RWPE2 (cell line): ENCODE results near the gene PADI3.
"Not testable (repeated sequence)": the region's sequence is repeated elsewhere in the genome, so short reads cannot be mapped to it uniquely, and the experiment has no call there.

Experiments
- ATAC-seq: fragments of 200-7000 bp; cut with Tn5 transposase; 3 replicates; pipeline ENCODE4 v1.9.1; 2021; ENCODE audit warnings: low read depth
- DNase-seq: peaks from one replicate; pipeline ENCODE4 v3.0.0-alpha.2; 2020; ENCODE audit warnings: low spot score
- H3K27ac ChIP-seq: fragments of 450-650 bp; 2 replicates; pipeline ENCODE4 v1.5.1; 2017; ENCODE audit warnings: mild to moderate bottlenecking; ENCODE audit not compliant: poor library complexity, severe bottlenecking
- H3K27me3 ChIP-seq: fragments of 250-450 bp; sonication (Bioruptor Pico); 2 replicates; pipeline ENCODE4 v1.5.1; 2021; ENCODE audit warnings: mild to moderate bottlenecking, moderate library complexity; ENCODE audit not compliant: insufficient read depth, poor library complexity, severe bottlenecking
- H3K36me3 ChIP-seq: fragments of 250-450 bp; sonication (Bioruptor Pico); 2 replicates; pipeline ENCODE4 v1.5.1; 2020; ENCODE audit warnings: low read depth, mild to moderate bottlenecking, moderate library complexity
- H3K4me1 ChIP-seq: fragments of 250-450 bp; sonication (Bioruptor Pico); 2 replicates; pipeline ENCODE4 v1.5.1; 2021; ENCODE audit warnings: mild to moderate bottlenecking, moderate library complexity; ENCODE audit not compliant: insufficient read depth, poor library complexity, severe bottlenecking
- H3K4me3 ChIP-seq: fragments of 250-450 bp; sonication (Bioruptor Pico); 2 replicates; pipeline ENCODE4 v1.5.1; 2021; ENCODE audit warnings: mild to moderate bottlenecking, moderate library complexity; ENCODE audit not compliant: severe bottlenecking
- H3K9me3 ChIP-seq: fragments of 250-450 bp; sonication (Bioruptor Pico); 2 replicates; pipeline ENCODE4 v1.5.1; 2021; ENCODE audit warnings: mild to moderate bottlenecking, moderate library complexity; ENCODE audit not compliant: severe bottlenecking
- CTCF ChIP-seq: fragments of 450-650 bp; IDR thresholded peaks from one replicate; pipeline ENCODE4 v1.5.1; 2017; ENCODE audit warnings: mild to moderate bottlenecking, moderate library complexity; ENCODE audit not compliant: poor library complexity, severe bottlenecking

The PADI3 gene

DNA sequence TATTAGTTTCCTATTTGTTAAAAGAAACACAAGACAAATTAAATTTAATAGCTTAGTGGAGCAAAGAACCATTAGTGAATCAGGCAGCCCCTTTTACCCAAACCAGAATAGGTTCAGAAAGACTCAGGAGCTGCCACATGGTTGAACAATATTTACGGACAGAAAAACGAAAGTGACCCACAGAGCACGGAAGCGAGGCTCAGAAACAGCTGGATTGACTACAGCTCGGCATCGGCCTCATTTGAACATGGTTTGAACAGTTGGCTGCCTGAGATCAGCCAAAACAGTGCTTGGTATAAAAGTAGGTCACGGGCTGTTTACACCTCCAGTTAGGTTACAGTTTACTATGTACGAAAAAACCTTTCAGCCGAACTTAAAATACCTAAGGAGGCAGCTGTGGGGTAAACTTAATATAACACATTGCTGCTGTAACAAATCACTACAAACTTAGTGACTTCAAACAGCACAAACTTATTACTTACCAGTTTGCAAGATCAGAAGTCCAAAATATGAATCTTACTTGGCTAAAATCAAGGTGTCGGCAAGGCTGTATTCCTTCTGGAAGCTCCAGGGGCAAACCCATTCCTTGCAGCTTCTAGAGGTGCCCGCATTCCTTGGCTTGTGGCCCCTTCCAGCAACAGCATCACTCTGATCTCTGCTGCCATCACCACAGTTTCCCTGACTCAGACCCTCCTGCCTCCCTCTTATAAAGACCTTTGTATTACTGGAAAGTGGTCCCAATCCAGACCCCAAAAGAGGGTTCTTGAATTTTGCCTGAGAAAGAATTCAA is 70.9 kb downstream of the PADI3 start:
- no peak for ATAC-seq
- Histone ChIP-seq H3K27ac (no peak overlapping the region), H3K9me3 (no peaks in the 10 kb centered on the region), H3K4me1 (no peaks in the 10 kb centered on the region), H3K4me3 (no peak overlapping the region), H3K36me3 (no peaks in the 10 kb centered on the region), H3K27me3 (no peaks in the 10 kb centered on the region)
- no peak for TF ChIP-seq CTCF
- no peak for DNase-seq

DNA sequence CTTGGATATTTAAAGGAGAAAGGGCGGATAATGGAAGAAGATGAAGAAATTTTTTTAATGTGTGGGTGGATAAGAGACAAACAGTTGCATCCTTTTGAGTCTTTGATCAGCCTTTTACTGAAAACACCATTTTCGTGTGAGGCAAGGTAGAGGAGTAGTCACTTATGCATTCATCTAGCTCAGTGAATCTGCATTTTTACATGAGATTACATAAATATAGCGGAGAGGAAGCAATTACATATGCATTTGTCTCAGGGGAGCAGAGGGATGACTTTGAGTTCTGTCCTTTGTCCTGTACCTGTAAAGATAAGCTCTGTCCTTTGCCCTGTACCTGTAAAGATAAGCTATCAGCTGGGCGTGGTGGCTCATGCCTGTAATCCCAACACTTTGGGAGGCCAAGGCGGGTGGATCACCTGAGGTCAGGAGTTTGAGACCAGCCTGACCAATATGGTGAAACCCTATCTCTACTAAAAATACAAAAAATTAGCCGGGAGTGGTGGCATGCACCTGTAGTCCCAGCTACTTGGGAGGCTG is 73.0 kb downstream of the PADI3 start:
- not testable (repeated sequence) for H3K4me1 ChIP-seq, H3K27ac ChIP-seq, H3K9me3 ChIP-seq, DNase-seq, H3K36me3 ChIP-seq, H3K4me3 ChIP-seq, H3K27me3 ChIP-seq, ATAC-seq

DNA sequence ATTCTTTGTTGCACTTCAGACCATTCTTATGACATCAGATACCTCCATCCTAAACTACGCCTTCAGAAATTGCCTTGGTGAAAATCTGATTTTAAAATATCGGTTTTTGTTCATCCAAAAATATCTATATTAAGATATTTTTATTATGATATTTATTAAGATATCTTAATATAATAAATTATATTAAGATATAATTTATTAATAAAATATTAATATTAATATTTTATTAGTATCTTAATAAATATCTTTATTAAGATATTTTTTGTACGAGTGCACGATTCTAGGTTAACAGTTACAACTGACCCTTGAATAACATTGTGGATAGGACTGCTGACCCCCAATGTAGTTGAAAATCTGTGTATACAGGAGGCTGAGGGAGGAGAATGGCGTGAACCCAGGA is 80.0 kb downstream of the PADI3 start:
- DNase-seq = no peak
- no peak for ATAC-seq
- Histone ChIP-seq H3K9me3 (no peaks in the 10 kb centered on the region), H3K27ac (no peak overlapping the region), H3K27me3 (no peaks in the 10 kb centered on the region), H3K36me3 (no peaks in the 10 kb centered on the region), H3K4me1 (no peaks in the 10 kb centered on the region), H3K4me3 (no peak overlapping the region)
- no peak for TF ChIP-seq CTCF

DNA sequence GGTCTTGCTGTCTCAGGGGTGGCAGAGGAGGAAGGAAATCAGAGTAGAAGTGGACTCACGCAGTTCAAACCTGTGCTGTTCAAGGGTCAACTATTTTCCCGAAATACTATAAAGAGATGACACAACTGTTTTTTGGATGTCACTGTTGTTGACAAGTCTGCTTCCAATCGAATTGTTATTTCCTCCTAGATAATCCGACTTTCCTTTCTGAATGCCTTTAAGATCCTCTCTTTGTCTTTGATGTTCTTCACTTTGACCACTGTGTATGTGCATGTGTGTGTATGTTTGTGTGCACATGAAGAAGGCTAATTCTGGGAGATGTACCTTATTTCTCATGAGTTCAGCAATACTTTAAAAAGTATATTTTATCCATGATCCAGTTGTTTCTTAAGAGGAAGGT is 80.7 kb downstream of the PADI3 start:
- no peaks in the 10 kb centered on the region for H3K9me3 ChIP-seq
- no peak for ATAC-seq
- H3K4me3 ChIP-seq = no peak overlapping the region
- DNase-seq = no peak
- no peaks in the 10 kb centered on the region for H3K27me3 ChIP-seq
- H3K36me3 ChIP-seq = no peaks in the 10 kb centered on the region
- H3K4me1 ChIP-seq = no peaks in the 10 kb centered on the region
- no peak for TF ChIP-seq CTCF
- H3K27ac ChIP-seq = no peak overlapping the region

- no peaks in the 10 kb centered on the region for H3K36me3 ChIP-seq
- H3K27ac ChIP-seq = no peak overlapping the region
- H3K4me3 ChIP-seq = no peak overlapping the region
- DNase-seq (no peak), ATAC-seq (no peak)
- no peaks in the 10 kb centered on the region for H3K4me1 ChIP-seq
- no peak for TF ChIP-seq CTCF
- no peaks in the 10 kb centered on the region for H3K9me3 ChIP-seq
- no peaks in the 10 kb centered on the region for H3K27me3 ChIP-seq
Measured at GRCh38 chr1:17330856-17331255, 82.0 kb downstream of the PADI3 start.
